HFFc6 (cell line): ENCODE results near the gene DSG3. TPM values are rescaled to one million over a fixed set of nuclear protein-coding genes. Genes with fewer than 3 reads are reported as not detected.
"Not testable (repeated sequence)": the region's sequence is repeated elsewhere in the genome, so short reads cannot be mapped to it uniquely, and the experiment has no call there.

Experiments used
- DNase-seq: peaks from one replicate; pipeline ENCODE4 v3.0.0-alpha.2; 2018
- H3K27ac Mint-ChIP-seq: 2 replicates; pipeline ENCODE4 v1.8.0; 2020; ENCODE audit warnings: mild to moderate bottlenecking, mixed read lengths
- H3K27me3 Mint-ChIP-seq: 2 replicates; pipeline ENCODE4 v1.8.0; 2021; ENCODE audit warnings: mild to moderate bottlenecking, moderate library complexity, mixed read lengths; ENCODE audit not compliant: insufficient read depth
- H3K36me3 Mint-ChIP-seq: 2 replicates; pipeline ENCODE4 v1.8.0; 2021; ENCODE audit warnings: low read depth, mixed read lengths
- H3K4me1 Mint-ChIP-seq: 2 replicates; pipeline ENCODE4 v1.8.0; 2020; ENCODE audit warnings: low read depth, mixed read lengths
- H3K4me3 Mint-ChIP-seq: 2 replicates; pipeline ENCODE4 v1.8.0; 2020; ENCODE audit warnings: mild to moderate bottlenecking, moderate library complexity, mixed read lengths
- H3K9me3 Mint-ChIP-seq: 2 replicates; pipeline ENCODE4 v1.8.0; 2020; ENCODE audit warnings: mild to moderate bottlenecking, mixed read lengths
- total RNA-seq, 6 experiments: library from RNA; stranded (reverse); fragmentation: NEBNext Ultra II Directional; extraction: Animal tissue kit (Norgen Biotek cat#: 25700); gene quantifications; 2 replicates in 1 of 6; 3 replicates in 5 of 6; pipeline ENCODE4 v1.2.3, GENCODE V29; 2021
- TF ChIP-seq, protein P1 (sequence below): fragments of 200-600 bp; sonication (generic); IDR thresholded peaks from 2 replicates; pipeline ENCODE4 v1.5.0; 2021; ENCODE audit warnings: antibody characterized with exemption, mild to moderate bottlenecking

The DSG3 gene
- total RNA-seq, 6 experiments from 2014 or later: not detected

DNA sequence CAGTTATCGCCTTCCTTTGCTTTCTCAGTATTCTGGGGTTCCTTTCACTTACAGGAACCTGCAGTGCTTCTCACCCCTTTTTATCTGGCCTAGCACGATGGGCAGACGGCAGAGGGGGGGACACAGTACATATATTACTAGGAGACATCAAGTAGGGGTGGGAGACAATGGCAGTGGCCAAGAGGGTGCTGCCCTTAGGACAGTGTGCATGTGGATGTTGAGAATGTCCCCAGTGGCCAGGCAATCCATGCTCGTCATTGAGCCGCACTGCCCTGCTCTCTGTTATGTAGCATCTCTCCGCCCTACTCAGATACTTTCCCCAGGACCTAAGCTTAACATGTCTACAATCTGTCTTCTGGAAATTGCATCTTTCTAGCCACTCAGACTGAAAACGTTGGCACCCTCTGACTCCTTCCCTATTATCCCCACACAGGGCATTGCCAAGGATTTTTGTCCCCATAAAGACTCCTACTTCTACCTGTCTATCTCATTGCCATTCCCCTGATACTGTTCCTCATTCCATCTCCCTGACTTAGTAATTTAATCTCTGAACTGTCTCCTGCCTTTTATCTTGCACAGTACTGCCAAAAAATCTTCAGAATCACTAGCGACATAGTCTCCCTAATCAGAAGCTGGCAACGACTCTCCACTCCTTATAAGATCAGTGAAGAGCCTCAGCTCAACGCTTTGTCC, 57.1 kb downstream of the DSG3 start:
- DNase-seq: no peak
- Mint-ChIP-seq H3K27ac (no peak overlapping the region), H3K4me3 (no peak overlapping the region), H3K27me3 (no peaks in the 10 kb centered on the region), H3K9me3 (peaks cover 10% of the 10 kb centered on the region), H3K4me1 (no peaks in the 10 kb centered on the region), H3K36me3 (no peaks in the 10 kb centered on the region)
- TF ChIP-seq, protein P1, sequence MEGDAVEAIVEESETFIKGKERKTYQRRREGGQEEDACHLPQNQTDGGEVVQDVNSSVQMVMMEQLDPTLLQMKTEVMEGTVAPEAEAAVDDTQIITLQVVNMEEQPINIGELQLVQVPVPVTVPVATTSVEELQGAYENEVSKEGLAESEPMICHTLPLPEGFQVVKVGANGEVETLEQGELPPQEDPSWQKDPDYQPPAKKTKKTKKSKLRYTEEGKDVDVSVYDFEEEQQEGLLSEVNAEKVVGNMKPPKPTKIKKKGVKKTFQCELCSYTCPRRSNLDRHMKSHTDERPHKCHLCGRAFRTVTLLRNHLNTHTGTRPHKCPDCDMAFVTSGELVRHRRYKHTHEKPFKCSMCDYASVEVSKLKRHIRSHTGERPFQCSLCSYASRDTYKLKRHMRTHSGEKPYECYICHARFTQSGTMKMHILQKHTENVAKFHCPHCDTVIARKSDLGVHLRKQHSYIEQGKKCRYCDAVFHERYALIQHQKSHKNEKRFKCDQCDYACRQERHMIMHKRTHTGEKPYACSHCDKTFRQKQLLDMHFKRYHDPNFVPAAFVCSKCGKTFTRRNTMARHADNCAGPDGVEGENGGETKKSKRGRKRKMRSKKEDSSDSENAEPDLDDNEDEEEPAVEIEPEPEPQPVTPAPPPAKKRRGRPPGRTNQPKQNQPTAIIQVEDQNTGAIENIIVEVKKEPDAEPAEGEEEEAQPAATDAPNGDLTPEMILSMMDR: no peak

DNA sequence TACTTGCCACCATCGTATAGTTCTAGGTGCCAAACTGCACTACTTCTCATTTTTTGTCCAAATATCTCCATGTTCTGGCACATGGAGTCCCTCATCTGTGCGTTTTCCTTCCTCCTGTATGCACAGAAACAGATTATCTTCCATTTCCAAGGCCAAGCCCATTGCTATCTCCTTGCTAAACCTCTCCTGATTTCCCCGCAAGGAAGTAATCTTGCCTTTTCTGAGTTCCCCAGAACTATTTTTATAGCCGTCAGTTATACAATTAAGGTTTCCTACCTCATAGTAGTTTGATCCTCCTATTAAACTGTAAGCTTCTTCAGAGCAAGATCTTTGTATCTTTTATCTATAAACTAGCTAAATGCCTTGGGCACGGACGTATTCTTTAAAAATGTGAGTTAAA, 57.6 kb downstream of the DSG3 start:
- DNase-seq: no peak
- TF ChIP-seq, protein P1: no peak
- Mint-ChIP-seq H3K27me3 (no peaks in the 10 kb centered on the region), H3K4me1 (no peaks in the 10 kb centered on the region), H3K27ac (no peak overlapping the region), H3K4me3 (no peak overlapping the region), H3K36me3 (no peaks in the 10 kb centered on the region), H3K9me3 (peaks cover 10% of the 10 kb centered on the region)

DNA sequence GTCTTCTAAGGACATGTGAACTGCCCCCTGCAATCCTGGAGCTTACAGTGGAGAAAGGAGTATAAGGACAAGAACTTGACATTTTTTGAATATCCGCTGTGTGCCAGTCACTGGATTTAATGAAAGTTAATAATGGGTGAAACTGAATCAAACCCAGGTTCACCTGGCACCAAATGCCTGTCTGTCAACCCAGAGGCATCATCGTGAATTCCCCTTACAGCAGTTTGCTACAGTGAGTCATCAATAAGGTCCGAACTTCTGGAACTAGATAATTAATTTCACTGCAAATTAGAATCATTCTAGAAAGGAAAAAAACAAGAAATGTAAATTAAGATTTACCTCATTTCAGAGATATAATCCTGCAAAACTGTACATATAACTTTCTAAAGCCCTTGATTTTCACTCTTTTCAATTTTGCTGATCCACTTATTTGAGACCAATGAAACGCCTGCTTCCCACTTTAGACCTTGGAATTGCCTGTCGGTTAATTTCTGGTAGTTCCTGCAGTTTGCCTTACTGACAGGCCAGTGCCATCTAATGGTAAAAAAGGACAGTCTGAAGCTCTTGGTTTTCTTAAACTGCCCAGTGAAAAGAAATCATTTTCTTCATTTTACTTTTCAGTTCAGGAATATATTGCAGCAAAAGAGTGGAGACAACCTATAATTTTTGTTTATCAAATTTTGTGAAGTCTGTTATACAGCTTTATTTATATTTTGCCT, 58.6 kb downstream of the DSG3 start:
- H3K9me3 Mint-ChIP-seq: peaks cover 10% of the 10 kb centered on the region
- no peaks in the 10 kb centered on the region for H3K36me3 Mint-ChIP-seq
- no peak for DNase-seq
- no peak overlapping the region for H3K4me3 Mint-ChIP-seq
- H3K27ac Mint-ChIP-seq: no peak overlapping the region
- TF ChIP-seq, protein P1: no peak; the same call in 1 of the 2 replicates
- H3K27me3 Mint-ChIP-seq: no peaks in the 10 kb centered on the region
- no peaks in the 10 kb centered on the region for H3K4me1 Mint-ChIP-seq

GRCh38 chr18:31507124-31507523, 59.6 kb downstream of the DSG3 start:
- not testable (repeated sequence) for H3K27ac Mint-ChIP-seq, H3K27me3 Mint-ChIP-seq, DNase-seq, H3K4me1 Mint-ChIP-seq, H3K4me3 Mint-ChIP-seq, H3K36me3 Mint-ChIP-seq
- H3K9me3 Mint-ChIP-seq: peaks cover 10% of the 10 kb centered on the region

DNA sequence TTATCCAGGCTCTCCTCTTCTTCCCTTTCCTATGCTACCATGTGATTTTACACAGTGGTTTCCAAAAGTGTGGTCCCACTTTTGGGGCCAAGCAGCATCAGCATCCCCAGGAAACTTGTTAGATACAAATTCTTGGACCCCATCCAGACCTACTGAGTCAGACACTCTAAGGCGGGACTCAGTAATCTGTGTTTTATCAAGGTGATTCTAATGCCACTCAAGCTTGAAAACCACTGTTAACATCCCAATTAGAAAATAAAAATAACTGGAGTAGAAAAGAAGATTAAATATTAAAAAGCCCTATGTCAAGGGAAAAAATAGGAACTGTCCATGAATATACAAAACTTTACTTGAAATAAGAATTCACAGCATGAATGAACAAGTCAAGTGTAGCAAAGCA, 61.2 kb downstream of the DSG3 start:
- no peak overlapping the region for H3K4me3 Mint-ChIP-seq
- no peaks in the 10 kb centered on the region for H3K36me3 Mint-ChIP-seq
- no peaks in the 10 kb centered on the region for H3K27me3 Mint-ChIP-seq
- H3K4me1 Mint-ChIP-seq: no peaks in the 10 kb centered on the region
- H3K27ac Mint-ChIP-seq: no peak overlapping the region
- TF ChIP-seq, protein P1: no peak
- DNase-seq: no peak
- peaks cover 13% of the 10 kb centered on the region for H3K9me3 Mint-ChIP-seq

DNA sequence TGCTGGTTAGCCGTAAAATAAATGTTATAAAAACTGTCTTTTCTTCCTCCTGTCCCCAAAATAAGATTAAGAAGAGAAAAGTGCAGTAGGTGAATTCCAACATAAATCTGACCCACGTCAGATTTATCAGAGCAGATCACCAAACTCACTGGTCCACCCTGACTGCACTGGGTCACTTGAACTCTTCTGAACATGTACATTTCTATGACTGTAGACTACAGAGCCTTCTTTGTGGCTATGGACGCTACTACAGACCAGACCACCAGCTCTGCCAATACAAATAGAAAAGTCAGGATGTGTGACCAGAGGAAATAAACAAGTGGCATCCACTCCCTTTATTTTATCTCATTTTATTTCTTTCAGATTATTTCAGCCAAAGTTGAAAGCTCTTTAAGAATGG, 62.0 kb downstream of the DSG3 start:
- Mint-ChIP-seq H3K27ac (no peak overlapping the region), H3K4me3 (no peak overlapping the region)
- no peak for DNase-seq

More for the DNA sequence above, 62.0 kb downstream of the DSG3 start:
- TF ChIP-seq, protein P1: no peak
- no peaks in the 10 kb centered on the region for H3K4me1 Mint-ChIP-seq
- no peaks in the 10 kb centered on the region for H3K27me3 Mint-ChIP-seq
- H3K9me3 Mint-ChIP-seq: peaks cover 13% of the 10 kb centered on the region
- no peaks in the 10 kb centered on the region for H3K36me3 Mint-ChIP-seq
